Gastroesophageal sphincter (tissue), 3 donors: Measurements from ENCODE around the gene YDJC.

ENCODE experiments used
- POLR2AphosphoS5 ChIP-seq: sonication (generic); formaldehyde crosslinking; IDR thresholded peaks from one replicate; pipeline ENCODE4 v1.6.1; 2017; ENCODE audit warnings: antibody characterized with exemption
- TF ChIP-seq, protein P1 (sequence below), 4 experiments: fragments of 200-600 bp in 2 of 4; fragments of 450-650 bp in 2 of 4; sonication (generic) in 1 of 4; IDR thresholded peaks; one replicate each; pipeline ENCODE4 v1.5.1; 2017 to 2019; ENCODE audit warnings: antibody characterized with exemption in 4 of 4, mild to moderate bottlenecking in 2 of 4, moderate library complexity in 2 of 4

DNA sequence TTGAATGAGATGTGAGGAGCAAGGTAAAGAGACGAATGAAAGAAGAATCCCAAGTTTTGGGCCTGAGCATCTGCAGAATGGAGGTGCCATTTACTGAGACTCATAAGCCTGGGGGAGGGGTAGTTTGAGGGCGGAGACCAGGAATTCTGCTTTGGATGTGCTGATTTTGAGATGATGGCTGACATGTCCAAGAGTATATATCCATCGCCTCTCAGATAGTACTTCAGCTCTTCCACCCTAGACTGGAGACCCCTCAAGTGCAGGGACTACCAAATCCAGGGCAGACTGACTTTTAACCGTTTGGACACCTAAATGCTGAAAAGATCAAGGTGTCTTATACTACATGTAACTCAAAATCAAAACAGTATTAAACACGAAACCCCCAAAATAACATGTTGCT, 11.0 kb upstream of the YDJC start:
- no peak for TF ChIP-seq POLR2AphosphoS5
- TF ChIP-seq, protein P1, sequence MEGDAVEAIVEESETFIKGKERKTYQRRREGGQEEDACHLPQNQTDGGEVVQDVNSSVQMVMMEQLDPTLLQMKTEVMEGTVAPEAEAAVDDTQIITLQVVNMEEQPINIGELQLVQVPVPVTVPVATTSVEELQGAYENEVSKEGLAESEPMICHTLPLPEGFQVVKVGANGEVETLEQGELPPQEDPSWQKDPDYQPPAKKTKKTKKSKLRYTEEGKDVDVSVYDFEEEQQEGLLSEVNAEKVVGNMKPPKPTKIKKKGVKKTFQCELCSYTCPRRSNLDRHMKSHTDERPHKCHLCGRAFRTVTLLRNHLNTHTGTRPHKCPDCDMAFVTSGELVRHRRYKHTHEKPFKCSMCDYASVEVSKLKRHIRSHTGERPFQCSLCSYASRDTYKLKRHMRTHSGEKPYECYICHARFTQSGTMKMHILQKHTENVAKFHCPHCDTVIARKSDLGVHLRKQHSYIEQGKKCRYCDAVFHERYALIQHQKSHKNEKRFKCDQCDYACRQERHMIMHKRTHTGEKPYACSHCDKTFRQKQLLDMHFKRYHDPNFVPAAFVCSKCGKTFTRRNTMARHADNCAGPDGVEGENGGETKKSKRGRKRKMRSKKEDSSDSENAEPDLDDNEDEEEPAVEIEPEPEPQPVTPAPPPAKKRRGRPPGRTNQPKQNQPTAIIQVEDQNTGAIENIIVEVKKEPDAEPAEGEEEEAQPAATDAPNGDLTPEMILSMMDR (IDR thresholded peaks at IDR 0.05), result no peak
